HG02588 (cell line): ENCODE data around the gene ZNRF2.

Source experiments
- ATAC-seq: cut with Tn5 transposase; IDR thresholded peaks from one replicate; pipeline ENCODE4 v1.9.1; 2021; ENCODE audit warnings: mild to moderate bottlenecking, moderate library complexity; ENCODE audit not compliant: unreplicated experiment

ZNRF2 gene

GRCh38 chr7:30396389-30396788 is 112.0 kb downstream of the ZNRF2 start:
- no peak for ATAC-seq

GRCh38 chr7:30403477-30403876 is 119.1 kb downstream of the ZNRF2 start:
- no peak for ATAC-seq

GRCh38 chr7:30405179-30405578 is 120.8 kb downstream of the ZNRF2 start:
- no peak for ATAC-seq

GRCh38 chr7:30406664-30407425 is 122.4 kb downstream of the ZNRF2 start:
- ATAC-seq, result no peak

- no peak for ATAC-seq
Observed at GRCh38 chr7:30411173-30411572, 126.8 kb downstream of the ZNRF2 start.

- no peak for ATAC-seq
Observed at GRCh38 chr7:30411897-30412296, 127.5 kb downstream of the ZNRF2 start.

- no peak for ATAC-seq
Observed at GRCh38 chr7:30412782-30413504, 128.5 kb downstream of the ZNRF2 start.

GRCh38 chr7:30413864-30414263 is 129.5 kb downstream of the ZNRF2 start:
- no peak for ATAC-seq
